MM.1S (cell line): ENCODE measurements around the gene MOAP1.

ENCODE experiments used
- CTCF ChIP-seq: fragments of 300-600 bp; sonication (generic); IDR thresholded peaks from 2 replicates; pipeline ENCODE4 v1.5.1; 2016; ENCODE audit warnings: antibody characterized with exemption, low read length, mixed read lengths
- EZH2 ChIP-seq: fragments of 300-600 bp; sonication (generic); optimal IDR thresholded peaks from 2 replicates; pipeline ENCODE3; 2017; ENCODE audit warnings: low read depth, mild to moderate bottlenecking, antibody characterized with exemption, low read length, mixed read lengths

DNA sequence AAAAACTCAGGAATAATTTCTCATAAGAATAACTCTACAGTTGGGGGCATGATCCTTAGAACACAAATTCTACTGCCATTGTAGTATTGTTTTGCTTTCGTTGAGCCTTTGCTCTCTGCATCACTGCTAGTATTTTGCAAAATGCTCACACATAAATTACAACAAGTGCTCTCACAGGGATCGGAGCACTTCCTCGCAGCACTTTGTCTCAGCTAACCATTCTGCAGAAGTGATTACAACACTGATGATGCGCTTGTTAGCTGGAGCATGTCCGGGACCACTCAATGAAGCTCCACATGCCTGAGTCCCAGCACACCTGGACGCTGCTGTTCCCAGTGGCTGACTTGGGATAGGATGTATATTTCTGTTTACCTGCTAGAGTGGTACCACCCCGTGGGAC, 31.6 kb downstream of the MOAP1 start:
- TF ChIP-seq CTCF, result no peak
- TF ChIP-seq EZH2, result no peak
